GM19240 (cell line): ENCODE measurements around the gene ZNF19.
A peak's percentile ranks its signal among the peaks of the same experiment; 100 is the strongest.
"Not testable (repeated sequence)": the region's sequence is repeated elsewhere in the genome, so short reads cannot be mapped to it uniquely, and the experiment has no call there.

ENCODE experiments used
- DNase-seq: peaks from one replicate; pipeline ENCODE4 v3.0.0; 2011; ENCODE audit warnings: low spot score; ENCODE audit not compliant: insufficient read length

Gene ZNF19

DNA sequence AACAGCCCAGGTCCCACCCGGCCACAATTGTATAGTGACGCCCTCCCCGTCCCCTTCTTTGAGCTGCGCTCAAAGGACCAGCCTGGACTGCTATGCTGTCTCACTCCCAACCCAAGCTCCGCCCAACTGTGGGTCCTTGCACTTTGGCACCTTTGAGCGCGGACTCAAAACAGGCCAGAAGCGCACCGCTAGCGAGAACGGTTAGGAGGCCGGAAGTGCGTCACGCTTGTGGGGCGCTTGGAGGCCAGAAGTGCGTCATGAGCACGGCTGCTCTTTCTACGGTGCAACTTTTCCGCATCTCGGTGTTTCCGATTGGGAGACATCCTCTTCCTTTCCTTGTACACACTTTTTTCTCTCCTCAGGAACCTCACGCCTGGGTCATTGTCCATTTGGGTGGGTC lies at the start of gene ZNF19:
ZNF19 (minus strand) TSS at position 203 of the 400 bp plus-strand sequence. CDS start 7,210 bp downstream, outside the sequence.
- no peak for DNase-seq

DNA sequence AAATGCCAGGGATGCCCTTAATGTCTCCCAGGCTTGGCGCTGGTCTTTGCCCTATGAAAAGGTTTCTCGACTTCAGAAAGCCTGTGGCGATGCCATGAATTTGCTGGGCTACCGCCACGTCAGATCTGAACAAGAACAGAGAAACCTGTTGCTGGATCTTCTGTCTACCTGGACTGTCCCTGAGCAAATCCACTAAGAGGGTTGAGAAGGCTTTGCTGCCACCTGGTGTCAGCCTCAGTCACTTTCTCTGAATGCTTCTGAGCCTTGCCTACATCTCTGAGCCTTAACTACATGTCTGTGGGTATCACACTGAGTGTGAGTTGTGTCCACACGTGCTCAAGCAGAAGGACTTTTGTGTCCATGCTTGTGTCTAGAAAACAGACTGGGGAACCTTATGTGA lies 48.5 kb upstream of the ZNF19 start:
- DNase-seq, result peak; percentile 19

GRCh38 chr16:71536752-71537499 lies 47.8 kb upstream of the ZNF19 start:
- DNase-seq, result no peak

DNA sequence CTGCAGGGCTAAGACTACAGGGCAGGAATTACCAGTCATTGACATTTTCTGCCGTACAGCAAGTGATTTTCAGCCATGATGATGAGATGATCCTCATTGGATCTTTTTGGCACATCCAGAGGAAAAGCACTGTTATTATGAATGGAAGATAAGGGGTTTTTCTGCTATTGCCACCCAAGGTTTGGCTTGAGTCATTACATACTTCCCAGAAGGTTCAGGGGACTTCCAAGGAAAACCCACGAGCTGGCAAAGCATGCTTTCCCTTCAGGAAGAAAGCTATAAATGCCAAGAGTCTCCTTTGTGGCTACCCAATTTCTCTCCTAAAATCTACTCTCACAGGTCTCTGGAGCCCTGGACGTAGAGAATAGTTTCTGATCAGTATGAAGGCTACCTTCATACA lies 43.2 kb upstream of the ZNF19 start:
- no peak for DNase-seq

- no peak for DNase-seq
These were observed 39.7 kb upstream of the ZNF19 start for GRCh38 chr16:71528863-71529262.

DNA sequence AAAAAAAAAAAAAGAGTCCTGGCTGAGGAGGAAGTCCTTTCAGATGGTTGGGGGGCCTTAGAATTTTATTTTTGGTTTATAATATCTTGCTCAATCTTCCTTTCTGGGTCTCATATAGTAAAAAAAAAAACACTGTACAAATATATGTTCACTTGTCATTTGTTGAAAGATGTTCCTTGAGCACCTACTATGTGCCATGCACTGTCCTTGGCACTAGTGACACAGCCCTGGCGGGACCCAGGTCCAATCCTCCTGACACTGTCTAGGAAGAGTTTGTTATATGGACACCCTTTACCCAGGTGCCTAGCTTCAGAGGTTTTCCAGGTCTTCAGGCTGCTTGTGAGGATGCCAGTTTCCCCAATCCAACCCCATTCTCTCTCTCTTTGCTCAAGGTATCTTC lies 39.1 kb upstream of the ZNF19 start:
- DNase-seq, result no peak

- DNase-seq, result no peak
These were observed 37.0 kb upstream of the ZNF19 start, which contains the start of gene CHST4 for GRCh38 chr16:71526111-71526631. Gene CHST4 (plus strand): TSS chr16:71526426. CDS start chr16:71536678, 10,252 bp downstream.

DNA sequence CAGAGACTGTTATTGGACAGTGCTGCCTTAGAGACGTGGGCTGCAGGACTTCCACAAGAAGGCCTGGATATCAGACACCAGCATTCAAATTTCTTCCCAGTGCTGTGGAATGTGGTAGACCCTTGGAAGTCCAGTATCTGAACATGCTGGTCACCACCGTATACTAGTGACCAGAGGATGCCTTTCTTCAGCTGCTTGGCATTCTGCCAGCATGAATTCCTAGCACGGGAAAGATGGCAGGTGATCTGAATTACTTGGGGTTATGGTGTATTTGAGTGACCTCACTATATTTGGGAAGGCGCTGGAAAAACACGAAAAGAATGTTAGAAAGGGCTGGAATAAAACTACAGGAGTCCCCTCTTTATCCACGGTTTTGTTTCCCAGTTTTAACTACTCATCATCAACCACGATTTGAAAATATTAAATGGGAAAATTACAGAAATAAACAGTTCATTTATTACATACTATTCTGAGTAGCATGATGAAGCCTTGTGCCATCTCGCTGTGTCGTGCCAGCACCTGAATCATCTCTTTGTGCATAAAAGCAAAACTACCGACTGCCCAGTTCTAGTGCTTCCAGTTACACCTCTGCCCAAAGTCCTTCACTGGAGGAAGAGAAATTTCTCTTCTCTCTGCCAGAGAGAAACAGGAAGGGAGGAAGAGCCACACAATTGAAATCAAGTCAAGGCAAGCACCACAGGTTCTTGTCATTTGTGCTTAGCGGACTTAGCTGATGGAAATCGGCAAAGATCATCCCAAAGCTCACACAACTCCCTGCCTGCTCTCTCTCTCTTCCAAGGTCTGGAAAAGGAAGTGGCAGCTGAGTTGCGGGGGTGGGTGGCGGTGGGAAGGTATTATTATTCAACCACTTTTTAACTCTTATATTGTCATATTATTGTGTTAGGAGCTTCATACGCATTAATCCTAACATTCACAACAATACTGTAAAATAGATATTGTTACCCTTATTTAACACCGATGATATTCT lies 35.7 kb upstream of the ZNF19 start:
- DNase-seq, result no peak

- no peak for DNase-seq
These were observed 31.4 kb upstream of the ZNF19 start for GRCh38 chr16:71520550-71520949.

GRCh38 chr16:71515026-71515425 lies 25.9 kb upstream of the ZNF19 start:
- DNase-seq, result no peak

DNA sequence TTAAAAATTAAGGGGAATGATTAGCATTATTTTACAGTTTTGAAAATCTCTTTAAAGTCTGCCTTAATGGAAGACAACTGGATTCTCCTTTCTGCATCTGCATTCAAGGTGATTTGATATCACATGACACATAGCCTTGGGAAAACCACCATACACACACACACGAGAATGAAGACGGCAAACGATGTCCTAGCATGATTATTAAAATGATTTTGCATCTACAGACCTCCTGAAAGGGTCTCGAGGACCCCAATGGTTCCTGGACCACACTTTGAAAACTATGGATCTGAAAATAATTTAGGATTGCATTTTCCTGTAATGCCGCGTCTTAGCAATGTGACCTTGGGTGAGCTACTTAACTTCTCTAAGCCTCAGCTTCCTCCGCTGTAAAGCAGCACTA lies 25.4 kb upstream of the ZNF19 start:
- DNase-seq, result no peak

- DNase-seq, result no peak
These were observed 24.2 kb upstream of the ZNF19 start for GRCh38 chr16:71513302-71513701.

- no peak for DNase-seq
These were observed 17.9 kb upstream of the ZNF19 start for GRCh38 chr16:71507061-71507460.

DNA sequence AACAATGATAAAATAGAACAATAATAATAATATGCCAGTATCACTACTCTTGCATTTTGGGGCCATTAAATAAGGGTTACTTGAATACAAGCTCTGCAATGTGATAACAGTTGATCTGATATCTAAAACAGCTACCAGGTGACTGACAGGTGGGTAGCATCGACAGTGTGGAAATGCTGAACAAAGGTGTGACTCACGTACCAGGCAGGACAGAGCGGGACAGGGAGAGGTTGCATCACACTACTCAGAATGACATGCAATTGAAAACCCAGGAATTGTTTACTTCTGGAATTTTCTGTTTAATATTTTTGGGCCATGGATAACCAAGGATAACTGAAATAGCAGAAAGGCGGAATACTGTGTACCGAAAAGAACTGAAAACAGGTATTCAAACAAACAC lies 15.8 kb upstream of the ZNF19 start:
- no peak for DNase-seq

- DNase-seq, result not testable (repeated sequence)
These were observed 14.9 kb upstream of the ZNF19 start for GRCh38 chr16:71504051-71504450.

- no peak for DNase-seq
These were observed 12.4 kb upstream of the ZNF19 start for GRCh38 chr16:71501547-71501946.

- DNase-seq, result no peak
These were observed 11.8 kb upstream of the ZNF19 start for GRCh38 chr16:71500964-71501363.

GRCh38 chr16:71499775-71500364 lies 10.7 kb upstream of the ZNF19 start:
- DNase-seq, result peak; percentile 27

DNA sequence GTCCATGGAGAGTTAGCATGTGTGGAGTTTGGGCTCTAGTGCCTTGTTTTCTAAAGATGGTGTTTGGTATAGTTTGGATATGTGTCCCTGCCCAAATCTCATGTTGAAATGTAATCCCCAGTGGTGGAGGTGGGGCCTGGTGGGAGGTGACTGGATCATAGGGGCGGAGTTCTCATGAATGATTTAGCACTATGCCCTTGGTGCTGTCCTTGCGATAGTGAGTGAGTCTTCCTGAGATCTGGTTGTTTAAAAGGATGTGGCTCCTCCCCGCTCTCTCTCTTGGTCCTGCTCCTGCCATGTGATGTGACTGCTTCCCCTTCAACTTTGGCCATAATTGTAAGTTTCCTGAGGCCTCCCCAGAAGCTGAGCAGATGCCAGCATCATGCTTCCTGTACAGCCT lies 8.9 kb upstream of the ZNF19 start:
- DNase-seq, result no peak

DNA sequence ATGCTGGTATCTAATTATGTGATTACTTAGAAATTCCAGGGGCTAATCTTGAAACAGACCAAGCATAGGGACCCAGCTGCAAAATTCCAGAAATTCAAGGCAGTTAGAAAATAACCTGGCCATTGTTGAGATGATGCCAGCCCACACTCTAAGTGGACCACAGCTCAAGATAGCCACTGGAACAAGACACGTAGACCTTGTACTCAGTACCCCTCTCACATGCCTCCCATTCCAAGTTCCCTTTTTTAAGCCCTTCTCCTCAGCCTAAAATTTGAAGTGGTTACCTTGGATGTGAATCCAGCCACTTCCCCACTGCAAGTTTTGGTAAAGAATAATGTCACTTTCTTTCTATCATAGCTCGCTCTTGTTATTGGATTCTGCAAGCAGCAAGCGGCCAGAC lies 4.1 kb upstream of the ZNF19 start:
- DNase-seq, result no peak

GRCh38 chr16:71492786-71493185 lies 3.7 kb upstream of the ZNF19 start:
- DNase-seq, result no peak

DNA sequence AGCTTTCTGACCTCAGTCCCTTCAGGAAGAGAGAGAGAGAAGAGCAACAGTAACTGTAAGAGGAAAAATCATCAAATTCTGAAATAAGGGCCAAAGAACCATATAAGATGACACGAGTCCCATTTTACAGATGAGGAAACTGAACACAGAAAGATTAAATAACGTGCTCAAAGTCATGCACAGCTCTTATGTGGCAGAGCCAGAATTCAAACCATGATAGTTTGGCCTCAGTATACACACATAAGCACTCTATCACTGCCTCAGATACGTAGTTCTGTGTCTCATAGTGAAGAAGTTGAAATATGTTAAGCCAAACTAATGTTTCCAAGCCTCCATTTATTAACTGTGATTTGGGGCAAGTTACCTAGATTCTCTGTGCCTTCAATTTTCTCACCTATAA lies 1.9 kb upstream of the ZNF19 start:
- DNase-seq, result no peak
